Psoas muscle (tissue), 8 donors: ENCODE data around the gene PTX4. TPM values are rescaled to one million over a fixed set of nuclear protein-coding genes. Genes with fewer than 3 reads are reported as not detected.

Experiments used
- ATAC-seq, 4 donors: fragments of 200-7000 bp; cut with Tn5 transposase; one replicate each; pipeline ENCODE4 v1.9.1; 2020; ENCODE audit warnings: moderate library complexity in 3 of 4, mild to moderate bottlenecking in 2 of 4
- DNase-seq, 2 donors: peaks; one replicate each; pipeline ENCODE4 v3.0.0-alpha.2; 2020
- H3K27ac ChIP-seq: fragments of 200-600 bp; one replicate; pipeline ENCODE4 v1.8.0; 2022
- H3K27me3 ChIP-seq, 3 donors: fragments of 200-600 bp in 1 of 3; one replicate each; pipeline versions ENCODE4 v1.6.1 to v1.8.0; 2013 to 2022; ENCODE audit warnings: low read length in 2 of 3, mild to moderate bottlenecking in 2 of 3, moderate library complexity in 1 of 3; ENCODE audit not compliant: insufficient read depth in 3 of 3
- H3K36me3 ChIP-seq, 2 donors: fragments of 200-600 bp in 1 of 2; one replicate each; pipeline versions ENCODE4 v1.6.1 to v1.8.0; 2013 to 2022; ENCODE audit warnings: low read depth in 1 of 2, mild to moderate bottlenecking in 1 of 2, moderate library complexity in 1 of 2; ENCODE audit not compliant: insufficient read depth in 1 of 2
- H3K4me1 ChIP-seq: fragments of 200-600 bp; one replicate; pipeline ENCODE4 v1.8.0; 2022
- H3K4me3 ChIP-seq: fragments of 200-600 bp; one replicate; pipeline ENCODE4 v1.8.0; 2022; ENCODE audit warnings: mild to moderate bottlenecking
- H3K9me3 ChIP-seq: fragments of 200-600 bp; one replicate; pipeline ENCODE4 v1.8.0; 2022
- CTCF ChIP-seq: fragments of 200-600 bp; IDR thresholded peaks from one replicate; pipeline ENCODE4 v1.8.0; 2022; ENCODE audit warnings: antibody characterized with exemption
- WGBS, 3 donors: extraction: QIAGEN DNeasy Blood & Tissue Kit; methylation state at CpG; one replicate each; pipeline versions ENCODE4 v1.1.6 to v1.1.7; 2013; 5-methylcytosine and 5-hydroxymethylcytosine counted together
- intact Hi-C, 2 donors: fragments of 100-400 bp; cut with DNase I; formaldehyde crosslinking; loops; one replicate each; pipeline versions ENCODE4 v1.11.0 to v1.14.2; 2022
- polyA plus RNA-seq, 3 donors: library from polyadenylated mRNA; stranded (reverse); fragments of 200-250 nt; gene quantifications; one replicate each; pipeline ENCODE4 v1.2.3, GENCODE V29; 2013
- total RNA-seq, 4 donors: library from RNA; stranded (reverse); fragmentation: NEBNext Ultra II Directional in 2 of 4; extraction: Animal tissue kit (Norgen Biotek cat#: 25700) in 2 of 4; gene quantifications; one replicate each; pipeline versions ENCODE4 v1.2.1 to v1.2.4, GENCODE V29; 2021 to 2023
- donor health status: healthy with polysubstance abuse.
- donor health status: DM: no; HTN: no; CAD: no; lungs with moderate emphysema.
- donor health status: Bipolar disorder and iron deficiency.
- donor health status: healthy.
- donor health status: DM: yes; HTN: yes; CAD: no.
- donor health status: DM: no; HTN: no; CAD: no.
- donor health status: DM: no; HTN: no; CAD: no.
- donor health status: DM: yes; HTN: yes; CAD: no.

The PTX4 gene
- total and polyA plus RNA-seq, 7 donors: 0.04 to 0.26 (median 0.23) TPM; not detected in 4

- H3K9me3 ChIP-seq: no peaks in the 10 kb centered on the region
- ATAC-seq (peak in 1 of 4 donors; percentile 21), DNase-seq (no peak)
- H3K36me3 ChIP-seq: peaks cover 0 to 14% of the 10 kb centered on the region in 2 donors
- 90 to 92% (median 91%) methylated on average over 16 of the region's 16 CpGs for WGBS, 3 donors
- no peak overlapping the region for H3K4me3 ChIP-seq
- H3K27ac ChIP-seq: no peak overlapping the region
- no peak for TF ChIP-seq CTCF
- intact Hi-C loops: no loop called here
- no peaks in the 10 kb centered on the region for H3K4me1 ChIP-seq
- H3K27me3 ChIP-seq: no peaks in the 10 kb centered on the region
Observed at GRCh38 chr16:1518626-1519135, 29.9 kb upstream of the PTX4 start.

- Histone ChIP-seq H3K27ac (no peak overlapping the region), H3K9me3 (no peaks in the 10 kb centered on the region), H3K36me3 (peaks cover 0 to under 1% of the 10 kb centered on the region in 2 donors), H3K4me1 (peaks cover 10% of the 10 kb centered on the region), H3K4me3 (no peak overlapping the region), H3K27me3 (no peaks in the 10 kb centered on the region)
- TF ChIP-seq CTCF: no peak
- DNase-seq (no peak), ATAC-seq (no peak)
- WGBS, 3 donors: 80 to 97% (median 96%) methylated on average over 3 of the region's 3 CpGs
- intact Hi-C loops: no loop called here
Observed at GRCh38 chr16:1514507-1514906, 25.8 kb upstream of the PTX4 start.

GRCh38 chr16:1512774-1513173 is 24.0 kb upstream of the PTX4 start:
- Histone ChIP-seq H3K36me3 (no peaks in the 10 kb centered on the region), H3K27ac (no peak overlapping the region)

GRCh38 chr16:1511662-1512569 is 23.2 kb upstream of the PTX4 start:
- intact Hi-C loops: no loop called here
- DNase-seq: no peak
- no peaks in the 10 kb centered on the region for H3K27me3 ChIP-seq
- H3K4me3 ChIP-seq: no peak overlapping the region
- 79 to 84% (median 80%) methylated on average over 25 to 30 of the region's 30 CpGs for WGBS, 3 donors
- no peak for TF ChIP-seq CTCF
- no peak overlapping the region for H3K27ac ChIP-seq
- H3K9me3 ChIP-seq: no peaks in the 10 kb centered on the region
- H3K36me3 ChIP-seq: peaks cover 0 to 6% of the 10 kb centered on the region in 2 donors
- ATAC-seq: no peak
- H3K4me1 ChIP-seq: peaks cover 19% of the 10 kb centered on the region

More at GRCh38 chr16:1512774-1513173, 24.0 kb upstream of the PTX4 start:
- 74 to 83% (median 79%) methylated on average over 15 of the region's 15 CpGs for WGBS, 3 donors
- intact Hi-C loops: no loop called here
- ATAC-seq (no peak), DNase-seq (no peak)
- H3K4me1 ChIP-seq: peaks cover 19% of the 10 kb centered on the region
- H3K4me3 ChIP-seq: no peak overlapping the region
- H3K9me3 ChIP-seq: no peaks in the 10 kb centered on the region
- H3K27me3 ChIP-seq: no peaks in the 10 kb centered on the region
- no peak for TF ChIP-seq CTCF
